ENCODE measurements around the gene MPP3. TPM values are rescaled to one million over a fixed set of nuclear protein-coding genes. Genes with fewer than 3 reads are reported as not detected.

Gene MPP3
- total and polyA plus RNA-seq, 3 donors from 2014 or later: 5.9 to 18.2 (median 16.7) TPM

DNA sequence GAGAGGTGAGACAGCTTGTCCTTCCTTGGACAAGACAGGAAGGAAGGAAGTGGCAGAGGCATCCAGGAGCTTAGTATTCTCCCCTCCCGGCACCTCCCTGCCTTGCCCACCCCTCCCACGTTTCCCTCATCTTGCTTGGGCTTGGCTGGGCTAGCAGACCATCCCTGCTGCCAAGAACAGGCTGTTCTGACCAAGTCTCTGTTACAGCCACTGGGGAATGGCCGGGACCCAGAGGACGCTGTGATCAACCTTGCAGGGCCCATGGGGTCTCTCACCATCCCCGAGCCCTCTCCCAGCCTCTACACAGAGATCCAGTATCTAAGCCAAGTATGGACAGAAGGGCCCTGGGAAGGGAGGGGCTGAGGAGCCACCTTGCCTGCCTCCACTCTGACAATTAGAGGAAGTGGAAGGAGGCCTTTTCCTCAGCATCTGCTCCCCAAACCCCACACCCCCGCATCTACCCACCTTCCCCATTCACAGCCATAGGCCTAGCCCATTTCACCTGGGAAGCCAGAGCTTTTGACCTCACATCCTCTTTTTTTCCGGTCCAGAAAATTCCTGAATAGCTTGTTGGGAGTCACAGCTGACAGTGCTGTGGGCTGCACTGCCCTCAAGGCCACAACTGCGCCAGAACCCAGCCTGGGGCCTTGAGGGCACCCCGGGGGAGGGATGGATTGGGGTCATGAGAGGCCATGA is 28.1 kb upstream of the MPP3 start:
- intact Hi-C loops (cut with DNase I; ENCODE audit: low total_unique reads): no loop called here
- H3K4me1 ChIP-seq: peaks cover 29% of the 10 kb centered on the region
- no peak overlapping the region for H3K4me3 ChIP-seq
- no peaks in the 10 kb centered on the region for H3K27me3 ChIP-seq
- no peaks in the 10 kb centered on the region for H3K9me3 ChIP-seq
- peak overlapping the region; percentile 84 to 89 for H3K27ac ChIP-seq
- no peaks in the 10 kb centered on the region for H3K36me3 ChIP-seq (ENCODE audit: low read depth, missing control alignments)
- DNase-seq: peak; percentile 86
- WGBS, 2 donors: 30 to 37% methylated on average over 9 of the region's 9 CpGs
- no peak for TF ChIP-seq POLR2A (IDR thresholded peaks at IDR 0.05)
- TF ChIP-seq, protein P1, sequence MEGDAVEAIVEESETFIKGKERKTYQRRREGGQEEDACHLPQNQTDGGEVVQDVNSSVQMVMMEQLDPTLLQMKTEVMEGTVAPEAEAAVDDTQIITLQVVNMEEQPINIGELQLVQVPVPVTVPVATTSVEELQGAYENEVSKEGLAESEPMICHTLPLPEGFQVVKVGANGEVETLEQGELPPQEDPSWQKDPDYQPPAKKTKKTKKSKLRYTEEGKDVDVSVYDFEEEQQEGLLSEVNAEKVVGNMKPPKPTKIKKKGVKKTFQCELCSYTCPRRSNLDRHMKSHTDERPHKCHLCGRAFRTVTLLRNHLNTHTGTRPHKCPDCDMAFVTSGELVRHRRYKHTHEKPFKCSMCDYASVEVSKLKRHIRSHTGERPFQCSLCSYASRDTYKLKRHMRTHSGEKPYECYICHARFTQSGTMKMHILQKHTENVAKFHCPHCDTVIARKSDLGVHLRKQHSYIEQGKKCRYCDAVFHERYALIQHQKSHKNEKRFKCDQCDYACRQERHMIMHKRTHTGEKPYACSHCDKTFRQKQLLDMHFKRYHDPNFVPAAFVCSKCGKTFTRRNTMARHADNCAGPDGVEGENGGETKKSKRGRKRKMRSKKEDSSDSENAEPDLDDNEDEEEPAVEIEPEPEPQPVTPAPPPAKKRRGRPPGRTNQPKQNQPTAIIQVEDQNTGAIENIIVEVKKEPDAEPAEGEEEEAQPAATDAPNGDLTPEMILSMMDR (IDR thresholded peaks at IDR 0.05): no peak

DNA sequence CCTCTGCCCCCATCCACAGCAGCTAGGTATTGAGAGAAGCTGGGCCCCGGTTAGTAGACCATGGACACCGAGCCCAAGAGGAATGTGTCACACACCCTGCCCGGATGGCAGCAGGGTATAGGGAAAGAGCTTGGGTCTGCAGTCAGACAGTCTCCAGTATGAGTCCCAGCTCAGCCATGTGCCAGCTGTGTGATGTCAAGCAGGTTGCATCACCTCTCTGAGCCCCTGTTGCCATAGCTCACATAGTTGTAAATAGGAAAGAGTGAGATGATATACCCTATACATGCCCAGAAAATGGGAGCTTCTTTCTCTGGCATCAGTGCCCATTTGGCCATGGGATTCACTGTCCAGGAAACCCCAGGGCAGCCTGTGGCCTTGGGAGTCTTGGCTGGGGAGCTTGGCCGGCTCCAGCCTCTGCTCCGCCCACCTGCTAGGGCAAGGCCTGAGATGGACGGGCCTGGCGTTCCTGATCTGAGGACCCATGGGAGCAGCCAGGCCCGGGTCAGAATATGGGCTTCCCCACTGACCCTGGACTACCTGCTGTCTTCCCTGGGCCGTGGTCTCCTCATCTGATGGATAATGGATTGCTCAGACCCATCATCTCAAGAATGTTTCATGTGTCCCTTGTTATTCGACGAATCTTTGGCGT is 27.3 kb upstream of the MPP3 start:
- Histone ChIP-seq H3K27ac (peak overlapping the region; percentile 84 to 89), H3K36me3 (ENCODE audit: low read depth, missing control alignments) (no peaks in the 10 kb centered on the region), H3K4me1 (peaks cover 29% of the 10 kb centered on the region), H3K4me3 (no peak overlapping the region), H3K27me3 (no peaks in the 10 kb centered on the region), H3K9me3 (no peaks in the 10 kb centered on the region)
- peak; percentile 60 for DNase-seq
- 55 to 72% methylated on average over 8 to 12 of the region's 12 CpGs for WGBS, 2 donors
- TF ChIP-seq, protein P1 (IDR thresholded peaks at IDR 0.05): no peak
- no peak for TF ChIP-seq POLR2A (IDR thresholded peaks at IDR 0.05)
- intact Hi-C loops (cut with DNase I; ENCODE audit: low total_unique reads): no loop called here

DNA sequence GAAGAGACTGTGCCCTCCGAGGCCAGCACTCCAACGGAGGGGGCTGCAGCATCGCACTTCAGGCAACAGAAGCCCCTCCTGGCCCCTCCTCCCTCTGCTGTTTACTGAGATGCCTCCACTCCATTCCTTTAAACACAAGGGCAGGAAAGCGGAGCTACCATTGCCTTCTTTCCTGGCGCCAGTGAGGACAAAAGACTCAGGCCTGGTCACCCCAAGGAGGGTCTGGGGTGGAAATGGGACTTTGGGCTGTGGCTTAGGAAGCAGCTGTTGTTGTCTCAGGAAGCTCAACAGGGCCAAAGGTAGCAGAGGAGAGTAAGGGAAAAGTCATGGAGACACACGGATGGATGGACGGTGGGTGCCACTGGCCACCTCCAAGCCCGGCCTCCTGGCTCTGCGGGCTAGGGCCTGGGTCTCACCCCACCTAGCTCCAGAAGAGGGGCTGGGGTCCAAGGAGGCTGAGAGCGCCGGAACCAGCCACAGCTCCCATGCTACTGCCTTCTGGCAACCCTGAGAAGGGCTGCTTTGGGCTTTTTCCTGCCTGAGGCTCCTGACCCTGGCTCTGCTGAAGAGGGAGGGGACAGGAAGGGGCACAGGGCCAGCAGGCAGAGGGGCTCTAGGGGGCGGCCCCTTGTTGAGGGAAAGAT is 25.1 kb upstream of the MPP3 start:
- WGBS, 2 donors: 68 to 77% methylated on average over 5 to 12 of the region's 12 CpGs
- DNase-seq: no peak
- H3K27ac ChIP-seq: peak overlapping the region in 1 of 2 donors; percentile 1
- no peaks in the 10 kb centered on the region for H3K9me3 ChIP-seq
- H3K4me3 ChIP-seq: no peak overlapping the region
- peaks cover 38% of the 10 kb centered on the region for H3K4me1 ChIP-seq
- intact Hi-C loops (cut with DNase I; ENCODE audit: low total_unique reads): no loop called here
- H3K27me3 ChIP-seq: no peaks in the 10 kb centered on the region
- no peak for TF ChIP-seq POLR2A (IDR thresholded peaks at IDR 0.05)
- TF ChIP-seq, protein P1 (IDR thresholded peaks at IDR 0.05): no peak
- no peaks in the 10 kb centered on the region for H3K36me3 ChIP-seq (ENCODE audit: low read depth, missing control alignments)

DNA sequence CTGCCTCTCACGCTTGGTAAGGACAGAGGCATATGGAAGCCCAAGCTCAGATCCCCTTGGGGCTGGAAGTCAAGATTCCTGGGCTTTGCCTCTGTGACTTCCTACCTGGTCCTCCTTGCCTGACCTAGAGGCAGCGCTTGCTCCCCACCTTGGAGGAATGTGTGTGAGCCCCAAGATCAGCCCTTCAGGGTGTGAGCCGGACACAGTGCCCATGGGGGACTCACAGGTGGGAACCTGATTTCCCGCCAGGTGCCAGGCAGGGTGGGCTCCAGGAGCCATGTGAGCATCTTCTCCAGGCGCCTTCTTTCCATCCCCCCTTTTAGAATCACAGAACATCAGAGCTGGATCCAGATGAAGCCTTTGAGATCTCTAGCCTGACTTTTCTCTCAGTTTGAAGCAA is 24.2 kb upstream of the MPP3 start:
- intact Hi-C loops (cut with DNase I; ENCODE audit: low total_unique reads): no loop called here
- Histone ChIP-seq H3K27me3 (no peaks in the 10 kb centered on the region), H3K4me1 (peaks cover 32% of the 10 kb centered on the region), H3K4me3 (no peak overlapping the region), H3K36me3 (ENCODE audit: low read depth, missing control alignments) (no peaks in the 10 kb centered on the region), H3K27ac (no peak overlapping the region), H3K9me3 (no peaks in the 10 kb centered on the region)
- TF ChIP-seq, protein P1 (IDR thresholded peaks at IDR 0.05): no peak
- no peak for TF ChIP-seq POLR2A (IDR thresholded peaks at IDR 0.05)
- 85 to 93% methylated on average over 5 of the region's 5 CpGs for WGBS, 2 donors
- DNase-seq: no peak

All from testis (tissue), 3 donors.